Naive thymus-derived CD8-positive, alpha-beta T cell (primary cell): Measurements from ENCODE around the gene SYNCRIP. TPM values are rescaled to one million over a fixed set of nuclear protein-coding genes. Genes with fewer than 3 reads are reported as not detected.

Experiments
- ATAC-seq, 2 donors: fragments of 150-1000 bp; cut with Tn5 transposase in 1 of 2; sonication (Bioruptor Pico), chemical (Tn5 transposase) in 1 of 2; 1 replicate in 1 of 2; 2 replicates in 1 of 2; pipeline ENCODE4 v1.10.0; 2021; ENCODE audit warnings: mild to moderate bottlenecking in 2 of 2, moderate library complexity in 2 of 2
- POLR2A ChIA-PET: fragments of 350-600 bp; sonication (Branson Sonifier 250); formaldehyde crosslinking; loops from one replicate; lab custom pipeline; 2021; ENCODE audit warnings: antibody characterized with exemption; lab: Charles Lee
- DNase-seq, 10 donors: peaks; one replicate each; pipeline versions ENCODE4 v3.0.0 to v3.0.0-alpha.2; 2020 to 2022
- H3K27ac Mint-ChIP-seq, 10 donors: one replicate each; pipeline ENCODE4 v1.8.0; 2020 to 2022; ENCODE audit warnings: mild to moderate bottlenecking in 10 of 10, mixed read lengths in 10 of 10, moderate library complexity in 4 of 10, inconsistent platforms in 1 of 10
- H3K27me3 Mint-ChIP-seq, 5 donors: one replicate each; pipeline ENCODE4 v1.8.0; 2021 to 2022; ENCODE audit warnings: mixed read lengths in 5 of 5
- H3K36me3 Mint-ChIP-seq, 3 donors: one replicate each; pipeline ENCODE4 v1.8.0; 2020 to 2022; ENCODE audit warnings: mixed read lengths in 3 of 3, mild to moderate bottlenecking in 2 of 3, inconsistent platforms in 1 of 3
- H3K4me1 Mint-ChIP-seq, 4 donors: one replicate each; pipeline ENCODE4 v1.8.0; 2021 to 2022; ENCODE audit warnings: mixed read lengths in 4 of 4
- H3K4me3 Mint-ChIP-seq, 10 donors: one replicate each; pipeline ENCODE4 v1.8.0; 2020 to 2022; ENCODE audit warnings: mild to moderate bottlenecking in 10 of 10, mixed read lengths in 10 of 10, moderate library complexity in 6 of 10, inconsistent platforms in 1 of 10
- H3K9me3 Mint-ChIP-seq, 9 donors: one replicate each; pipeline ENCODE4 v1.8.0; 2020 to 2022; ENCODE audit warnings: mixed read lengths in 9 of 9, mild to moderate bottlenecking in 3 of 9, inconsistent platforms in 1 of 9, moderate library complexity in 1 of 9
- polyA plus RNA-seq, 3 donors: library from polyadenylated mRNA; unstranded; fragments of 300-500 nt; fragmentation: Illumina TruSeq; gene quantifications; one replicate each; pipeline ENCODE4 v1.2.3, GENCODE V29; 2021
- total RNA-seq, 8 experiments: library from RNA in 2 of 8; stranded (reverse) in 2 of 8; gene quantifications; one replicate each; pipeline ENCODE4 v1.2.3 and lab custom pipeline; 2021 to 2026

SYNCRIP gene
- total and polyA plus RNA-seq, 5 experiments from 2014 or later = 68.6 to 103 (median 80.9) TPM

- Mint-ChIP-seq H3K4me1 (peaks cover 28 to 61% (median 56%) of the 10 kb centered on the region in 4 donors), H3K4me3 (peak overlapping the region; percentile 45 to 83 (median 61)), H3K27ac (peak overlapping the region; percentile 38 to 97 (median 94)), H3K9me3 (no peaks in the 10 kb centered on the region), H3K36me3 (peaks cover 6 to 32% (median 16%) of the 10 kb centered on the region in 3 donors), H3K27me3 (no peaks in the 10 kb centered on the region)
- peak; percentile 94 to 96 for ATAC-seq
- POLR2A ChIA-PET = interaction anchor here (0.6 to 4.9 kb wide), 9 partner anchors 9 to 189 kb away, joined by 3 to 104 read pairs (median 6); partner anchors contain the start of genes SNX14 and SYNCRIP
- DNase-seq = peak in 8 of 10 donors; percentile 8 to 69 (median 34)
These were observed 27.1 kb upstream of the SYNCRIP start for GRCh38 chr6:85669735-85670194.

DNA sequence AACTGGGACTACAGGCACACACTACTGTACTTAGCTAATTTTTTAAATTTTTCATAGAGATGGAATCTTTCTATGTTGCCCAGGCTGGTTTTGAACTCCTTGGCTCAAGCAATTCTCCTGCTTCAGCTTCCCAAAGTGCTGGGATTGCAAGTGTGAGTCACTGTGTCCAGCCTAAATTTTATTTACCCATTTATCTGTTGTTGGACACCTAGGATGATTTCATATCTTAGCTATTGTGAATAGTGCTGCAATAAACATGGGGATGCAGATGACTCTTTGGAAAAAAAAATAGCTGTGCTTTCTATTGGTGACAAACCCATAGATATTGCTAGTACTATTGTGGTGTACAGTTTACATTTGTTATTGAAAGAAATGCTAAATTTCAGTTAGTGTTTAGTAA lies 19.6 kb upstream of the SYNCRIP start:
- H3K4me1 Mint-ChIP-seq = peaks cover 0 to 2% (median 0%) of the 10 kb centered on the region in 4 donors
- no peak overlapping the region for H3K4me3 Mint-ChIP-seq
- peaks cover 4 to 20% (median 17%) of the 10 kb centered on the region in 3 donors for H3K36me3 Mint-ChIP-seq
- peaks cover 0 to 12% (median 4%) of the 10 kb centered on the region in 9 donors for H3K9me3 Mint-ChIP-seq
- POLR2A ChIA-PET = interaction anchor here (2.2 kb wide), 1 partner anchor 16 kb away, joined by 11 read pairs; no protein-coding TSS in a partner anchor
- no peak for DNase-seq
- H3K27ac Mint-ChIP-seq = no peak overlapping the region
- H3K27me3 Mint-ChIP-seq = no peaks in the 10 kb centered on the region
- ATAC-seq = no peak

GRCh38 chr6:85660181-85660611 lies 17.5 kb upstream of the SYNCRIP start:
- POLR2A ChIA-PET = interaction anchor here (0.5 kb wide), 1 partner anchor 12 kb away, joined by 3 read pairs; no protein-coding TSS in a partner anchor
- H3K4me3 Mint-ChIP-seq = no peak overlapping the region
- peaks cover 0 to 2% (median 0%) of the 10 kb centered on the region in 4 donors for H3K4me1 Mint-ChIP-seq
- no peak overlapping the region for H3K27ac Mint-ChIP-seq
- peaks cover 0 to 16% (median 5%) of the 10 kb centered on the region in 9 donors for H3K9me3 Mint-ChIP-seq
- no peak for ATAC-seq
- peaks cover 0 to 1% (median 0%) of the 10 kb centered on the region in 5 donors for H3K27me3 Mint-ChIP-seq
- DNase-seq = no peak
- H3K36me3 Mint-ChIP-seq = peaks cover 4 to 17% (median 14%) of the 10 kb centered on the region in 3 donors

- Mint-ChIP-seq H3K4me1 (peaks cover 0 to 1% (median under 1%) of the 10 kb centered on the region in 4 donors), H3K27me3 (no peaks in the 10 kb centered on the region), H3K36me3 (no peaks in the 10 kb centered on the region), H3K4me3 (no peak overlapping the region), H3K27ac (no peak overlapping the region), H3K9me3 (no peaks in the 10 kb centered on the region)
- POLR2A ChIA-PET = interaction anchor here (0.8 to 1.0 kb wide), 2 partner anchors 23 to 27 kb away, joined by 3 read pairs; no protein-coding TSS in a partner anchor
- DNase-seq (no peak), ATAC-seq (no peak)
These were observed 7.9 kb upstream of the SYNCRIP start for GRCh38 chr6:85650606-85651005.

GRCh38 chr6:85644279-85644762 lies 1.6 kb upstream of the SYNCRIP start:
- DNase-seq = no peak
- Mint-ChIP-seq H3K4me1 (peaks cover 23 to 37% (median 32%) of the 10 kb centered on the region in 4 donors), H3K27me3 (no peaks in the 10 kb centered on the region), H3K9me3 (no peaks in the 10 kb centered on the region), H3K4me3 (peak overlapping the region; percentile 77 to 97 (median 92)), H3K36me3 (peaks cover 0 to 26% (median 7%) of the 10 kb centered on the region in 3 donors), H3K27ac (peak overlapping the region; percentile 83 to 99 (median 97))
- ATAC-seq = no peak
- POLR2A ChIA-PET = interaction anchor here (1.6 to 9.4 kb wide), 7 partner anchors 8 to 194 kb away, joined by 5 to 570 read pairs (median 23); partner anchors contain the start of genes NT5E and SNX14

- Mint-ChIP-seq H3K4me3 (peak overlapping the region; percentile 91 to 100 (median 96)), H3K4me1 (peaks cover 25 to 42% (median 38%) of the 10 kb centered on the region in 4 donors), H3K27ac (peak overlapping the region; percentile 95 to 100 (median 99)), H3K9me3 (no peaks in the 10 kb centered on the region), H3K36me3 (peaks cover 0 to 32% (median 10%) of the 10 kb centered on the region in 3 donors), H3K27me3 (no peaks in the 10 kb centered on the region)
- POLR2A ChIA-PET = interaction anchor here (1.3 to 9.4 kb wide), 11 partner anchors 9 to 194 kb away, joined by 4 to 570 read pairs (median 10); partner anchors contain the start of genes NT5E and SNX14
- ATAC-seq (peak; percentile 35 to 43), DNase-seq (peak; percentile 44 to 79 (median 66))
These were observed 1.0 kb upstream of the SYNCRIP start for GRCh38 chr6:85643537-85644278.

- POLR2A ChIA-PET = interaction anchor here (0.7 to 9.4 kb wide), 17 partner anchors 8 to 1415 kb away, joined by 3 to 570 read pairs (median 6); partner anchors contain the start of genes CEP162, NT5E and SNX14
- DNase-seq (peak; percentile 33 to 70 (median 53)), ATAC-seq (peak; percentile 0 to 8)
- H3K36me3 Mint-ChIP-seq = peaks cover 9 to 47% (median 19%) of the 10 kb centered on the region in 3 donors
- H3K4me1 Mint-ChIP-seq = peaks cover 32 to 57% (median 53%) of the 10 kb centered on the region in 4 donors
- no peaks in the 10 kb centered on the region for H3K27me3 Mint-ChIP-seq
- peak overlapping the region; percentile 86 to 100 (median 95) for H3K4me3 Mint-ChIP-seq
- H3K27ac Mint-ChIP-seq = peak overlapping the region; percentile 93 to 100 (median 98)
- no peaks in the 10 kb centered on the region for H3K9me3 Mint-ChIP-seq
These were observed 551 bp downstream of the SYNCRIP start for GRCh38 chr6:85641897-85642773.

GRCh38 chr6:85641522-85641896 lies 1.2 kb downstream of the SYNCRIP start:
- Mint-ChIP-seq H3K4me3 (peak overlapping the region; percentile 86 to 100 (median 95)), H3K36me3 (peaks cover 9 to 53% (median 26%) of the 10 kb centered on the region in 3 donors), H3K27me3 (no peaks in the 10 kb centered on the region), H3K4me1 (peaks cover 34 to 62% (median 56%) of the 10 kb centered on the region in 4 donors), H3K27ac (peak overlapping the region; percentile 93 to 100 (median 98)), H3K9me3 (no peaks in the 10 kb centered on the region)
- POLR2A ChIA-PET = interaction anchor here (1.3 to 9.4 kb wide), 5 partner anchors 30 to 48 kb away, joined by 6 to 570 read pairs (median 77); partner anchors contain the start of gene SNX14
- no peak for ATAC-seq
- DNase-seq = no peak

- Mint-ChIP-seq H3K9me3 (no peaks in the 10 kb centered on the region), H3K27ac (peak overlapping the region; percentile 31 to 99 (median 83)), H3K36me3 (peaks cover 9 to 60% (median 28%) of the 10 kb centered on the region in 3 donors), H3K4me1 (peaks cover 35 to 63% (median 57%) of the 10 kb centered on the region in 4 donors), H3K4me3 (peak overlapping the region; percentile 86 to 100 (median 95)), H3K27me3 (no peaks in the 10 kb centered on the region)
- ATAC-seq (no peak), DNase-seq (no peak)
- POLR2A ChIA-PET = interaction anchor here (3.4 to 9.4 kb wide), 3 partner anchors 31 to 47 kb away, joined by 17 to 570 read pairs (median 104); partner anchors contain the start of gene SNX14
These were observed 1.9 kb downstream of the SYNCRIP start for GRCh38 chr6:85640821-85641220.

GRCh38 chr6:85637579-85637978 lies 5.1 kb downstream of the SYNCRIP start:
- Mint-ChIP-seq H3K27ac (peak overlapping the region in 3 of 10 donors; percentile 25 to 73 (median 35)), H3K27me3 (no peaks in the 10 kb centered on the region), H3K9me3 (no peaks in the 10 kb centered on the region), H3K4me1 (peaks cover 30 to 64% (median 54%) of the 10 kb centered on the region in 4 donors), H3K36me3 (peaks cover 9 to 91% (median 37%) of the 10 kb centered on the region in 3 donors), H3K4me3 (peak overlapping the region in 3 of 10 donors; percentile 9 to 91 (median 51))
- POLR2A ChIA-PET = interaction anchor here (1.6 to 9.4 kb wide), 2 partner anchors 32 to 39 kb away, joined by 9 to 570 read pairs; no protein-coding TSS in a partner anchor
- ATAC-seq (no peak), DNase-seq (no peak)
